HepG2 (cell line): ENCODE data around the gene CC2D1A. TPM values are rescaled to one million over a fixed set of nuclear protein-coding genes. Genes with fewer than 3 reads are reported as not detected.

Experiments
- FIP1L1 ChIP-seq: fragments of 200-400 bp; formaldehyde crosslinking; IDR thresholded peaks from 2 replicates; pipeline ENCODE4 v1.6.1; 2018; ENCODE audit warnings: low read depth, mild to moderate bottlenecking, low read length, moderate library complexity, borderline replicate concordance; ENCODE audit not compliant: insufficient read depth
- FOSL1 ChIP-seq: sonication (generic); formaldehyde crosslinking; IDR thresholded peaks from 2 replicates; pipeline ENCODE4 v1.9.0; 2021; ENCODE audit warnings: missing genetic modification reagents, borderline replicate concordance
- GTF3A ChIP-seq: sonication (generic); formaldehyde crosslinking; conservative IDR thresholded peaks from 2 replicates; pipeline ENCODE4 v1.4.0; 2020; ENCODE audit warnings: mild to moderate bottlenecking, missing genetic modification reagents
- IRF2 ChIP-seq: IDR thresholded peaks from 2 replicates; pipeline ENCODE4 v1.6.1; 2018; ENCODE audit warnings: missing genetic modification reagents, missing compliant biosample characterization
- SP1 ChIP-seq, 2 experiments: fragments of 450-650 bp in 1 of 2; sonication (generic) in 1 of 2; formaldehyde crosslinking in 1 of 2; IDR thresholded peaks; 2 replicates each; pipeline versions ENCODE4 v1.4.0 to v1.6.1; 2016 to 2020; ENCODE audit warnings: missing genetic modification reagents in 1 of 2
- SSRP1 ChIP-seq: IDR thresholded peaks from 2 replicates; pipeline ENCODE4 v1.6.1; 2016; ENCODE audit warnings: control low read depth
- YY1 ChIP-seq: IDR thresholded peaks from 2 replicates; pipeline ENCODE4 v1.6.1; 2011; ENCODE audit warnings: low read length, low read depth, moderate library complexity, mild to moderate bottlenecking; ENCODE audit not compliant: insufficient read depth, insufficient replicate concordance
- ZBTB42 ChIP-seq: sonication (generic); formaldehyde crosslinking; IDR thresholded peaks from 2 replicates; pipeline ENCODE4 v1.5.0; 2020; ENCODE audit warnings: mild to moderate bottlenecking, missing genetic modification reagents
- ZKSCAN1 ChIP-seq: fragments of 150-350 bp; IDR thresholded peaks from 2 replicates; pipeline ENCODE4 v1.6.1; 2014; ENCODE audit warnings: low read length
- ZNF33A ChIP-seq: sonication (generic); formaldehyde crosslinking; IDR thresholded peaks from 2 replicates; pipeline ENCODE4 v1.5.1; 2020; ENCODE audit warnings: missing genetic modification reagents, mild to moderate bottlenecking, moderate library complexity, borderline replicate concordance
- ZNF34 ChIP-seq: sonication (generic); formaldehyde crosslinking; IDR thresholded peaks from 2 replicates; pipeline ENCODE4 v1.4.0; 2020; ENCODE audit warnings: mild to moderate bottlenecking, missing genetic modification reagents, borderline replicate concordance
- ZNF556 ChIP-seq: sonication (generic); formaldehyde crosslinking; IDR thresholded peaks from 2 replicates; pipeline ENCODE4 v1.4.0; 2020; ENCODE audit warnings: mild to moderate bottlenecking, missing genetic modification reagents, borderline replicate concordance
- ZNF720 ChIP-seq: sonication (generic); formaldehyde crosslinking; IDR thresholded peaks from 2 replicates; pipeline ENCODE4 v1.4.0; 2020; ENCODE audit warnings: missing genetic modification reagents
- ZNF891 ChIP-seq: sonication (generic); formaldehyde crosslinking; IDR thresholded peaks from 2 replicates; pipeline ENCODE4 v1.5.0; 2020; ENCODE audit warnings: mild to moderate bottlenecking, missing genetic modification reagents
- polyA plus RNA-seq, 8 experiments: library from polyadenylated mRNA; depleted of rRNA in 3 of 8; stranded (reverse) in 7 of 8; unstranded in 1 of 8; fragments of >200 nt; fragmentation: Illumina TruSeq in 4 of 8; extraction: Trizol in 4 of 8; gene quantifications; 2 replicates each; pipeline versions ENCODE4 v1.2.1 to v1.2.3, GENCODE V29; 2011 to 2016; ENCODE audit warnings: low read depth in 4 of 8, missing spikeins in 1 of 8, mixed read lengths in 1 of 8; ENCODE audit not compliant: insufficient read depth in 1 of 8
- total RNA-seq, 5 experiments: library from RNA; depleted of rRNA; stranded (reverse); fragments of >200 nt; fragmentation: Illumina TruSeq; extraction: Trizol; gene quantifications; 2 replicates each; pipeline ENCODE4 v1.2.3, GENCODE V29; 2016; ENCODE audit warnings: low read depth in 1 of 5
- TF ChIP-seq, protein P1 (sequence below): sonication (generic); formaldehyde crosslinking; IDR thresholded peaks from 2 replicates; pipeline ENCODE4 v1.5.0; 2020; ENCODE audit warnings: missing genetic modification reagents
- TF ChIP-seq, protein P2 (sequence below): sonication (generic); formaldehyde crosslinking; IDR thresholded peaks from 2 replicates; pipeline ENCODE4 v1.5.0; 2020; ENCODE audit warnings: missing genetic modification reagents
- TF ChIP-seq, protein P3 (sequence below): IDR thresholded peaks from 2 replicates; pipeline ENCODE4 v1.6.1; 2016
- TF ChIP-seq, protein P4 (sequence below): sonication (generic); formaldehyde crosslinking; IDR thresholded peaks from 2 replicates; pipeline ENCODE4 v1.4.0; 2020; ENCODE audit warnings: mild to moderate bottlenecking, missing genetic modification reagents
- TF ChIP-seq, protein P5 (sequence below): sonication (generic); formaldehyde crosslinking; IDR thresholded peaks from 2 replicates; pipeline ENCODE4 v1.9.0; 2022; ENCODE audit warnings: missing genetic modification reagents, mild to moderate bottlenecking, borderline replicate concordance
- TF ChIP-seq, protein P6 (sequence below), 2 experiments: sonication (generic) in 1 of 2; formaldehyde crosslinking in 1 of 2; IDR thresholded peaks; 2 replicates each; pipeline versions ENCODE4 v1.5.1 to v1.6.1; 2011 to 2020; ENCODE audit warnings: borderline replicate concordance in 1 of 2, low read depth in 1 of 2, low read length in 1 of 2, mild to moderate bottlenecking in 1 of 2, missing genetic modification reagents in 1 of 2, moderate library complexity in 1 of 2

The CC2D1A gene
- total and polyA plus RNA-seq, 2 of the 13 experiments (the other 11 are each of a cell fraction or from before 2014, with no cell fraction given) = 9.7 to 11.5 TPM

DNA sequence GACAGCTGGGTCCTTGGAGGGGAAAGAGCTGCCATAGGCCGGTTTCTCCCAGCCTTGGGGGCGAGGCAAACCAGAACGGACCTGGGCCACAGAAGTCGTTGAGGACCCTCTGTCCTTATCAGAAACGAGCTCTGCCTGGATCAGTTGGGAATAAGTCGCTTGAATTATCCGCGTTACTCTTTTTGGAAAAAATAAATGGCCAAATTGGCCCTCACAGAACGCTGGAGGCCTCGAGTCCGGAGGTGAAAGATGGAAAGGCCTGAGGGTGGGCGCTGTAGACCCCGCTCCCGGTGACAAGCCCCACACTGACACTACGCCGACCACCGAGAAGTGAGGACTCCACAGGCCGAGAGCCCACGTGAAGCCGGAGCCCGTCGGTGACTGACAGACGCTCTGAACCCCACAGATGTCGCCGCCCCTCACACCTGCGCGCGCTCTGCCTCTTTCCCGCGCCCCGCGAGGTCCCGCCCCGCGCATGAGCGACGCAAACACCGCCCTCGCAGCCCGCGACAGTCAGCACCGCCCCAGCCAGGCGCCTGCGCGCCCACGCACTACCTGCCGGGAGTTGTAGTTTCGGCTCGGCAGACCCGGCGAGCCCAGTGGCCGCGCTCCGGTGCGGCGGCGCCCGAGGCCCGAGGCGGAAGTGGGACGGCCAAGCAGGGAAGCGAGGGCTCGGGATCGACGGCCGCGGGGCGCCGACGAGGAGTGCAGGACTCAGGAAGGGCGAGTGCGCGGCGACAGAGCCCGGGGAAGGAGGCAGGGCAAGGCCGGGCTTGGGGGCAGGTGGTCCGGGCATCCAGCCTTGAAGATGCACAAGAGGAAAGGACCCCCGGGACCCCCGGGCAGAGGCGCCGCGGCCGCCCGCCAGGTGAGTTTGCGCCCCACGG, at the start of gene CC2D1A, which contains the start of gene BRME1 (continued):
- TF ChIP-seq FIP1L1 (no peak), IRF2 (CRISPR knock-in tag) (peak; percentile 58; the same call in 1 of the 2 replicates), ZNF34 (CRISPR knock-in tag) (no peak), ZBTB42 (CRISPR knock-in tag) (peak; percentile 58; the same call in 1 of the 2 replicates), FOSL1 (CRISPR knock-in tag) (no peak), ZNF556 (no peak), GTF3A (CRISPR knock-in tag) (no peak), ZNF891 (CRISPR knock-in tag) (peak; percentile 87), SSRP1 (CRISPR knock-in tag) (no peak), ZKSCAN1 (no peak), ZNF33A (CRISPR knock-in tag) (no peak), ZNF720 (CRISPR knock-in tag) (no peak), SP1 (IDR thresholded peaks at IDR 0.05) (no peak), SP1 (CRISPR knock-in tag; IDR thresholded peaks at IDR 0.05) (peak; percentile 90), YY1 (peak; percentile 74)
- TF ChIP-seq, protein P1, sequence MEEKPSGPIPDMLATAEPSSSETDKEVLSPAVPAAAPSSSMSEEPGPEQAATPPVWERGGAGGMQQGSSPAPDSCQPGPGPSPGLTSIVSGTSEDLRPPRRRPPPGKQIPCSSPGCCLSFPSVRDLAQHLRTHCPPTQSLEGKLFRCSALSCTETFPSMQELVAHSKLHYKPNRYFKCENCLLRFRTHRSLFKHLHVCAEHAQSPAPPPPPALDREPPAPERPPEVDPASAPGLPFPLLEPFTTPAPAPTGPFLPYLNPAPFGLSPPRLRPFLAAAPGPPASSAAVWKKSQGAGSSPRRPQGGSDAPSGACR (CRISPR knock-in tag) = no peak
- TF ChIP-seq, protein P2, sequence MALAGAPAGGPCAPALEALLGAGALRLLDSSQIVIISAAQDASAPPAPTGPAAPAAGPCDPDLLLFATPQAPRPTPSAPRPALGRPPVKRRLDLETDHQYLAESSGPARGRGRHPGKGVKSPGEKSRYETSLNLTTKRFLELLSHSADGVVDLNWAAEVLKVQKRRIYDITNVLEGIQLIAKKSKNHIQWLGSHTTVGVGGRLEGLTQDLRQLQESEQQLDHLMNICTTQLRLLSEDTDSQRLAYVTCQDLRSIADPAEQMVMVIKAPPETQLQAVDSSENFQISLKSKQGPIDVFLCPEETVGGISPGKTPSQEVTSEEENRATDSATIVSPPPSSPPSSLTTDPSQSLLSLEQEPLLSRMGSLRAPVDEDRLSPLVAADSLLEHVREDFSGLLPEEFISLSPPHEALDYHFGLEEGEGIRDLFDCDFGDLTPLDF (CRISPR knock-in tag) = peak; percentile 99
- TF ChIP-seq, protein P3, sequence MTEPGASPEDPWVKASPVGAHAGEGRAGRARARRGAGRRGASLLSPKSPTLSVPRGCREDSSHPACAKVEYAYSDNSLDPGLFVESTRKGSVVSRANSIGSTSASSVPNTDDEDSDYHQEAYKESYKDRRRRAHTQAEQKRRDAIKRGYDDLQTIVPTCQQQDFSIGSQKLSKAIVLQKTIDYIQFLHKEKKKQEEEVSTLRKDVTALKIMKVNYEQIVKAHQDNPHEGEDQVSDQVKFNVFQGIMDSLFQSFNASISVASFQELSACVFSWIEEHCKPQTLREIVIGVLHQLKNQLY (CRISPR knock-in tag) = no peak
- TF ChIP-seq, protein P4, sequence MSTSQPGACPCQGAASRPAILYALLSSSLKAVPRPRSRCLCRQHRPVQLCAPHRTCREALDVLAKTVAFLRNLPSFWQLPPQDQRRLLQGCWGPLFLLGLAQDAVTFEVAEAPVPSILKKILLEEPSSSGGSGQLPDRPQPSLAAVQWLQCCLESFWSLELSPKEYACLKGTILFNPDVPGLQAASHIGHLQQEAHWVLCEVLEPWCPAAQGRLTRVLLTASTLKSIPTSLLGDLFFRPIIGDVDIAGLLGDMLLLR (CRISPR knock-in tag) = peak; percentile 96
- TF ChIP-seq, protein P5, sequence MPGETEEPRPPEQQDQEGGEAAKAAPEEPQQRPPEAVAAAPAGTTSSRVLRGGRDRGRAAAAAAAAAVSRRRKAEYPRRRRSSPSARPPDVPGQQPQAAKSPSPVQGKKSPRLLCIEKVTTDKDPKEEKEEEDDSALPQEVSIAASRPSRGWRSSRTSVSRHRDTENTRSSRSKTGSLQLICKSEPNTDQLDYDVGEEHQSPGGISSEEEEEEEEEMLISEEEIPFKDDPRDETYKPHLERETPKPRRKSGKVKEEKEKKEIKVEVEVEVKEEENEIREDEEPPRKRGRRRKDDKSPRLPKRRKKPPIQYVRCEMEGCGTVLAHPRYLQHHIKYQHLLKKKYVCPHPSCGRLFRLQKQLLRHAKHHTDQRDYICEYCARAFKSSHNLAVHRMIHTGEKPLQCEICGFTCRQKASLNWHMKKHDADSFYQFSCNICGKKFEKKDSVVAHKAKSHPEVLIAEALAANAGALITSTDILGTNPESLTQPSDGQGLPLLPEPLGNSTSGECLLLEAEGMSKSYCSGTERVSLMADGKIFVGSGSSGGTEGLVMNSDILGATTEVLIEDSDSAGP = peak; percentile 77
- TF ChIP-seq, protein P6, sequence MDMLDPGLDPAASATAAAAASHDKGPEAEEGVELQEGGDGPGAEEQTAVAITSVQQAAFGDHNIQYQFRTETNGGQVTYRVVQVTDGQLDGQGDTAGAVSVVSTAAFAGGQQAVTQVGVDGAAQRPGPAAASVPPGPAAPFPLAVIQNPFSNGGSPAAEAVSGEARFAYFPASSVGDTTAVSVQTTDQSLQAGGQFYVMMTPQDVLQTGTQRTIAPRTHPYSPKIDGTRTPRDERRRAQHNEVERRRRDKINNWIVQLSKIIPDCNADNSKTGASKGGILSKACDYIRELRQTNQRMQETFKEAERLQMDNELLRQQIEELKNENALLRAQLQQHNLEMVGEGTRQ (IDR thresholded peaks at IDR 0.05; ENCODE audit: low read depth, low read length) = no peak
- TF ChIP-seq, protein P6 (CRISPR knock-in tag; IDR thresholded peaks at IDR 0.05; ENCODE audit: borderline replicate concordance) = no peak; the same call in 1 of the 2 replicates
